HEK293 (cell line): ENCODE measurements around the gene IL23R.

ENCODE experiments used
- CTCF ChIA-PET: fragments of 350-600 bp; formaldehyde crosslinking; extraction: SDS; loops from one replicate; lab custom pipeline; 2021; ENCODE audit warnings: antibody characterized with exemption; lab: Yijun Ruan, JAX
- POLR2A ChIA-PET: fragments of 300-600 bp; formaldehyde crosslinking; extraction: SDS; loops from one replicate; lab custom pipeline; 2020; ENCODE audit warnings: antibody characterized with exemption, inconsistent platforms; lab: Yijun Ruan, JAX
- H3K27ac ChIP-seq: fragments of 200-500 bp; sonication (Bioruptor generic); 2 replicates; pipeline ENCODE4 v1.5.1; 2014; ENCODE audit warnings: low read depth, low read length, control low read depth, inconsistent platforms; ENCODE audit errors: extremely low read depth
- H3K36me3 ChIP-seq, 2 experiments: fragments of 200-500 bp in 1 of 2; sonication (Bioruptor generic) in 1 of 2; 1 replicate in 1 of 2; 2 replicates in 1 of 2; pipeline ENCODE4 v1.5.1; 2014 to 2017; ENCODE audit warnings: inconsistent platforms in 2 of 2, low read length in 2 of 2; ENCODE audit not compliant: control insufficient read depth in 2 of 2, insufficient read depth in 1 of 2
- H3K4me1 ChIP-seq: fragments of 200-500 bp; sonication (Bioruptor generic); 2 replicates; pipeline ENCODE4 v1.5.1; 2014; ENCODE audit warnings: mild to moderate bottlenecking, low read length, inconsistent platforms; ENCODE audit not compliant: control insufficient read depth, insufficient read depth
- H3K4me3 ChIP-seq: 2 replicates; pipeline ENCODE4 v1.5.1; 2011; ENCODE audit warnings: low read depth, mild to moderate bottlenecking, control low read depth, low read length, moderate library complexity
- H3K9me3 ChIP-seq: fragments of 200-500 bp; sonication (Bioruptor generic); 2 replicates; pipeline ENCODE4 v1.5.1; 2014; ENCODE audit warnings: low read depth, low read length, inconsistent platforms; ENCODE audit not compliant: control insufficient read depth, insufficient read depth
- HIC1 ChIP-seq: fragments of 450-650 bp; formaldehyde crosslinking; IDR thresholded peaks from 2 replicates; pipeline ENCODE4 v1.5.1; 2016; ENCODE audit warnings: missing biosample characterization, missing genetic modification characterization
- HOXD13 ChIP-seq: sonication (generic); formaldehyde crosslinking; IDR thresholded peaks from 2 replicates; pipeline ENCODE4 v1.8.0; 2022; ENCODE audit warnings: missing genetic modification reagents, borderline replicate concordance
- KLF10 ChIP-seq: fragments of 450-650 bp; IDR thresholded peaks from 2 replicates; pipeline ENCODE4 v1.5.1; 2018; ENCODE audit warnings: missing biosample characterization, mild to moderate bottlenecking, missing genetic modification characterization
- KLF8 ChIP-seq: fragments of 450-650 bp; formaldehyde crosslinking; IDR thresholded peaks from 2 replicates; pipeline ENCODE4 v1.5.1; 2016; ENCODE audit warnings: missing biosample characterization, missing genetic modification characterization
- MEIS1 ChIP-seq: sonication (generic); formaldehyde crosslinking; IDR thresholded peaks from 2 replicates; pipeline ENCODE4 v1.8.1; 2022; ENCODE audit warnings: missing genetic modification reagents, mild to moderate bottlenecking, borderline replicate concordance
- PATZ1 ChIP-seq: fragments of 450-650 bp; formaldehyde crosslinking; IDR thresholded peaks from 2 replicates; pipeline ENCODE4 v1.5.1; 2016; ENCODE audit warnings: missing biosample characterization, missing genetic modification characterization
- SP7 ChIP-seq: fragments of 450-650 bp; formaldehyde crosslinking; IDR thresholded peaks from 2 replicates; pipeline ENCODE4 v1.5.1; 2016; ENCODE audit warnings: missing biosample characterization, missing genetic modification characterization
- TRIM28 ChIP-seq: IDR thresholded peaks from 2 replicates; pipeline ENCODE4 v1.6.1; 2011; ENCODE audit warnings: low read length, control low read depth, borderline replicate concordance
- ZBTB20 ChIP-seq: fragments of 450-650 bp; formaldehyde crosslinking; IDR thresholded peaks from 2 replicates; pipeline ENCODE4 v1.5.1; 2016; ENCODE audit warnings: missing biosample characterization, missing genetic modification characterization
- ZNF114 ChIP-seq: fragments of 450-650 bp; formaldehyde crosslinking; IDR thresholded peaks from 2 replicates; pipeline ENCODE4 v1.5.0; 2017; ENCODE audit warnings: missing biosample characterization, missing genetic modification characterization
- ZNF138 ChIP-seq: fragments of 450-650 bp; formaldehyde crosslinking; IDR thresholded peaks from 2 replicates; pipeline ENCODE4 v1.5.1; 2016; ENCODE audit warnings: missing biosample characterization, missing genetic modification characterization, borderline replicate concordance
- ZNF174 ChIP-seq: fragments of 450-650 bp; formaldehyde crosslinking; IDR thresholded peaks from 2 replicates; pipeline ENCODE4 v1.5.0; 2017; ENCODE audit warnings: missing biosample characterization, mild to moderate bottlenecking, missing genetic modification characterization
- ZNF175 ChIP-seq: fragments of 450-650 bp; formaldehyde crosslinking; IDR thresholded peaks from 2 replicates; pipeline ENCODE4 v1.5.1; 2016; ENCODE audit warnings: missing biosample characterization, missing genetic modification characterization
- ZNF274 ChIP-seq, 2 experiments: fragments of 200-500 bp in 1 of 2; fragments of 450-650 bp in 1 of 2; sonication (Bioruptor generic) in 1 of 2; formaldehyde crosslinking in 1 of 2; IDR thresholded peaks; 2 replicates each; pipeline versions ENCODE4 v1.5.1 to v1.6.1; 2014 to 2016; ENCODE audit warnings: borderline replicate concordance in 1 of 2, inconsistent platforms in 1 of 2, low read length in 1 of 2, missing biosample characterization in 1 of 2, missing genetic modification characterization in 1 of 2
- ZNF302 ChIP-seq: fragments of 450-650 bp; formaldehyde crosslinking; IDR thresholded peaks from 2 replicates; pipeline ENCODE4 v1.5.1; 2016; ENCODE audit warnings: missing biosample characterization, missing genetic modification characterization, low read depth
- ZNF324 ChIP-seq: fragments of 450-650 bp; formaldehyde crosslinking; IDR thresholded peaks from 2 replicates; pipeline ENCODE4 v1.5.1; 2016; ENCODE audit warnings: missing biosample characterization, missing genetic modification characterization
- ZNF350 ChIP-seq: fragments of 450-650 bp; formaldehyde crosslinking; IDR thresholded peaks from 2 replicates; pipeline ENCODE4 v1.5.0; 2017; ENCODE audit warnings: missing biosample characterization, mild to moderate bottlenecking, missing genetic modification characterization
- ZNF37A ChIP-seq: fragments of 450-650 bp; IDR thresholded peaks from 2 replicates; pipeline ENCODE4 v1.5.1; 2018; ENCODE audit warnings: missing biosample characterization, missing genetic modification characterization
- ZNF416 ChIP-seq: fragments of 450-650 bp; formaldehyde crosslinking; IDR thresholded peaks from 2 replicates; pipeline ENCODE4 v1.5.1; 2016; ENCODE audit warnings: missing biosample characterization, missing genetic modification characterization
- ZNF488 ChIP-seq: fragments of 450-650 bp; formaldehyde crosslinking; IDR thresholded peaks from 2 replicates; pipeline ENCODE4 v1.5.1; 2016; ENCODE audit warnings: missing biosample characterization, missing genetic modification characterization
- ZNF558 ChIP-seq: fragments of 450-650 bp; formaldehyde crosslinking; IDR thresholded peaks from 2 replicates; pipeline ENCODE4 v1.5.1; 2016; ENCODE audit warnings: missing biosample characterization, missing genetic modification characterization
- ZNF596 ChIP-seq: fragments of 450-650 bp; IDR thresholded peaks from 2 replicates; pipeline ENCODE4 v1.5.0; 2018; ENCODE audit warnings: missing biosample characterization, mild to moderate bottlenecking, missing genetic modification characterization, moderate library complexity
- ZNF747 ChIP-seq: fragments of 450-650 bp; formaldehyde crosslinking; IDR thresholded peaks from 2 replicates; pipeline ENCODE4 v1.5.1; 2016; ENCODE audit warnings: missing biosample characterization, missing genetic modification characterization
- ZSCAN18 ChIP-seq: fragments of 450-650 bp; formaldehyde crosslinking; IDR thresholded peaks from 2 replicates; pipeline ENCODE4 v1.5.1; 2016; ENCODE audit warnings: missing biosample characterization, missing genetic modification characterization
- TF ChIP-seq, protein P1 (sequence below): fragments of 450-650 bp; formaldehyde crosslinking; IDR thresholded peaks from 2 replicates; pipeline ENCODE4 v1.5.1; 2016; ENCODE audit warnings: missing biosample characterization, missing genetic modification characterization
- TF ChIP-seq, protein P2 (sequence below): fragments of 450-650 bp; formaldehyde crosslinking; IDR thresholded peaks from 2 replicates; pipeline ENCODE4 v1.5.1; 2016; ENCODE audit warnings: missing biosample characterization, missing genetic modification characterization, low read depth

IL23R gene

DNA sequence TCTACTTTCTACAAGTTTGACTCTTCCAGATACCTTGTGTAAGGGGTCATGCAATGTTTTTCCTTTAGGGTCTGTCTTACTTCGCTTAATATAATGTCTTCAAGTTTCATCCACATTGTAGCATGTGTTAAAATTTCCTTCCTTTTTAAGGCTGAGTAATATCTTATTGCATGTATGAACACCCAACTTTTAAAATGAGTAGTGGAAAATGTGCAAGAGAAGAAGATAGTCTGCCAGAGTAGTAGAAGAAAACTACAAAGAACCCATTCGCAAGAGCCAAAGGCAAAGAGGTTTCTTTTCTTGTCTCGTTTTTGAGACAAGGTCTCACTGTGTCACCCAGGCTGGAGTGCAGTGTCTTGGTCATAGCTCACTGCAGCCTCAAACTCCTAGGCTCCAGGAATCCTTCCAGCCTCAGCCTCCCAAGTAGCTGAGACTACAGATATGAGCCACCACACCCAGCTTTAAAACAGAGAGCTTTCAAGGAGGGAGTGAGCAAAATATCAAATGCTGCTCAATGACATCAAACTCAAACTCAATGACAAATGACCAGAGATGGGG is 9.4 kb downstream of the IL23R start:
- no peaks in the 10 kb centered on the region for H3K4me1 ChIP-seq
- no peaks in the 10 kb centered on the region for H3K9me3 ChIP-seq
- no peak overlapping the region for H3K4me3 ChIP-seq
- CTCF ChIA-PET = no interaction called here
- H3K36me3 ChIP-seq = no peaks in the 10 kb centered on the region
- TF ChIP-seq KLF10 (tag by site-specific recombination) (no peak), SP7 (tag by site-specific recombination) (no peak), HOXD13 (CRISPR knock-in tag) (no peak), MEIS1 (CRISPR knock-in tag) (no peak), ZNF416 (no peak), KLF8 (tag by site-specific recombination) (no peak), ZNF114 (tag by site-specific recombination) (no peak), ZNF175 (tag by site-specific recombination) (no peak), TRIM28 (no peak), ZSCAN18 (tag by site-specific recombination) (no peak), ZNF747 (tag by site-specific recombination) (no peak), HIC1 (tag by site-specific recombination) (no peak), ZNF558 (tag by site-specific recombination) (no peak), ZNF274 (IDR thresholded peaks at IDR 0.05; ENCODE audit: low read length) (no peak), ZNF274 (tag by site-specific recombination; IDR thresholded peaks at IDR 0.05; ENCODE audit: borderline replicate concordance) (no peak)
- TF ChIP-seq, protein P1, sequence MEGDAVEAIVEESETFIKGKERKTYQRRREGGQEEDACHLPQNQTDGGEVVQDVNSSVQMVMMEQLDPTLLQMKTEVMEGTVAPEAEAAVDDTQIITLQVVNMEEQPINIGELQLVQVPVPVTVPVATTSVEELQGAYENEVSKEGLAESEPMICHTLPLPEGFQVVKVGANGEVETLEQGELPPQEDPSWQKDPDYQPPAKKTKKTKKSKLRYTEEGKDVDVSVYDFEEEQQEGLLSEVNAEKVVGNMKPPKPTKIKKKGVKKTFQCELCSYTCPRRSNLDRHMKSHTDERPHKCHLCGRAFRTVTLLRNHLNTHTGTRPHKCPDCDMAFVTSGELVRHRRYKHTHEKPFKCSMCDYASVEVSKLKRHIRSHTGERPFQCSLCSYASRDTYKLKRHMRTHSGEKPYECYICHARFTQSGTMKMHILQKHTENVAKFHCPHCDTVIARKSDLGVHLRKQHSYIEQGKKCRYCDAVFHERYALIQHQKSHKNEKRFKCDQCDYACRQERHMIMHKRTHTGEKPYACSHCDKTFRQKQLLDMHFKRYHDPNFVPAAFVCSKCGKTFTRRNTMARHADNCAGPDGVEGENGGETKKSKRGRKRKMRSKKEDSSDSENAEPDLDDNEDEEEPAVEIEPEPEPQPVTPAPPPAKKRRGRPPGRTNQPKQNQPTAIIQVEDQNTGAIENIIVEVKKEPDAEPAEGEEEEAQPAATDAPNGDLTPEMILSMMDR = no peak
- no peak overlapping the region for H3K27ac ChIP-seq
- POLR2A ChIA-PET = no interaction called here

- ChIA-PET CTCF (interaction anchor here (0.6 to 1.2 kb wide), 2 partner anchors 29 to 48 kb away, joined by 4 read pairs; no protein-coding TSS in a partner anchor), POLR2A (no interaction called here)
- no peak overlapping the region for H3K27ac ChIP-seq
- TF ChIP-seq ZNF138 (tag by site-specific recombination) = no peak
- TF ChIP-seq ZNF174 = no peak
- TF ChIP-seq, protein P2, sequence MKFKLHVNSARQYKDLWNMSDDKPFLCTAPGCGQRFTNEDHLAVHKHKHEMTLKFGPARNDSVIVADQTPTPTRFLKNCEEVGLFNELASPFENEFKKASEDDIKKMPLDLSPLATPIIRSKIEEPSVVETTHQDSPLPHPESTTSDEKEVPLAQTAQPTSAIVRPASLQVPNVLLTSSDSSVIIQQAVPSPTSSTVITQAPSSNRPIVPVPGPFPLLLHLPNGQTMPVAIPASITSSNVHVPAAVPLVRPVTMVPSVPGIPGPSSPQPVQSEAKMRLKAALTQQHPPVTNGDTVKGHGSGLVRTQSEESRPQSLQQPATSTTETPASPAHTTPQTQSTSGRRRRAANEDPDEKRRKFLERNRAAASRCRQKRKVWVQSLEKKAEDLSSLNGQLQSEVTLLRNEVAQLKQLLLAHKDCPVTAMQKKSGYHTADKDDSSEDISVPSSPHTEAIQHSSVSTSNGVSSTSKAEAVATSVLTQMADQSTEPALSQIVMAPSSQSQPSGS = no peak
- TF ChIP-seq ZNF302 = no peak
- TF ChIP-seq ZNF596 (tag by site-specific recombination) = no peak
- TF ChIP-seq ZNF350 (tag by site-specific recombination) = no peak
- no peak for TF ChIP-seq PATZ1 (tag by site-specific recombination)
- no peak for TF ChIP-seq ZNF488 (tag by site-specific recombination)
- no peak for TF ChIP-seq ZNF37A (tag by site-specific recombination)
- TF ChIP-seq ZBTB20 = no peak
- TF ChIP-seq HOXD13 (CRISPR knock-in tag) = no peak
- no peak for TF ChIP-seq ZNF324 (tag by site-specific recombination)
Measured at GRCh38 chr1:67184838-67185421, 18.7 kb downstream of the IL23R start.

More at GRCh38 chr1:67184838-67185421, 18.7 kb downstream of the IL23R start:
- Histone ChIP-seq H3K36me3 (no peaks in the 10 kb centered on the region), H3K9me3 (no peaks in the 10 kb centered on the region), H3K4me1 (no peaks in the 10 kb centered on the region), H3K4me3 (no peak overlapping the region)
